ENCODE data around the gene KASH5.

The KASH5 gene

GRCh38 chr19:49398931-49399330 is 10.9 kb downstream of the KASH5 start:
- no peak for TF ChIP-seq CTCF (IDR thresholded peaks at IDR 0.05; ENCODE audit: low read depth, low read length)
- no peak overlapping the region for H3K4me3 ChIP-seq (ENCODE audit: low read depth, low read length)

- H3K4me3 ChIP-seq (ENCODE audit: low read depth, low read length) = no peak overlapping the region
- no peak for TF ChIP-seq CTCF (IDR thresholded peaks at IDR 0.05; ENCODE audit: low read depth, low read length)
These were observed 12.0 kb downstream of the KASH5 start for GRCh38 chr19:49400029-49400428.

GRCh38 chr19:49403404-49404187 is 15.5 kb downstream of the KASH5 start:
- TF ChIP-seq CTCF (IDR thresholded peaks at IDR 0.05; ENCODE audit: low read depth, low read length) = no peak
- no peak overlapping the region for H3K4me3 ChIP-seq (ENCODE audit: low read depth, low read length)

GRCh38 chr19:49407079-49407478 is 19.0 kb downstream of the KASH5 start:
- H3K4me3 ChIP-seq (ENCODE audit: low read depth, low read length) = no peak overlapping the region
- TF ChIP-seq CTCF (IDR thresholded peaks at IDR 0.05; ENCODE audit: low read depth, low read length) = no peak

- TF ChIP-seq CTCF (IDR thresholded peaks at IDR 0.05; ENCODE audit: low read depth, low read length) = no peak
These were observed 19.5 kb downstream of the KASH5 start for GRCh38 chr19:49407482-49408015.

GRCh38 chr19:49408816-49409440 is 20.9 kb downstream of the KASH5 start:
- H3K4me3 ChIP-seq (ENCODE audit: low read depth, low read length) = no peak overlapping the region
- TF ChIP-seq CTCF (IDR thresholded peaks at IDR 0.05; ENCODE audit: low read depth, low read length) = no peak

More at GRCh38 chr19:49407482-49408015, 19.5 kb downstream of the KASH5 start:
- no peak overlapping the region for H3K4me3 ChIP-seq (ENCODE audit: low read depth, low read length)

- no peak for TF ChIP-seq CTCF (IDR thresholded peaks at IDR 0.05; ENCODE audit: low read depth, low read length)
- H3K4me3 ChIP-seq (ENCODE audit: low read depth, low read length) = no peak overlapping the region
These were observed 21.5 kb downstream of the KASH5 start for GRCh38 chr19:49409441-49410029.

Data from WI38 (cell line).